ENCODE measurements around the gene SLCO4A1.
A peak's percentile ranks its signal among the peaks of the same experiment; 100 is the strongest.

The SLCO4A1 gene

DNA sequence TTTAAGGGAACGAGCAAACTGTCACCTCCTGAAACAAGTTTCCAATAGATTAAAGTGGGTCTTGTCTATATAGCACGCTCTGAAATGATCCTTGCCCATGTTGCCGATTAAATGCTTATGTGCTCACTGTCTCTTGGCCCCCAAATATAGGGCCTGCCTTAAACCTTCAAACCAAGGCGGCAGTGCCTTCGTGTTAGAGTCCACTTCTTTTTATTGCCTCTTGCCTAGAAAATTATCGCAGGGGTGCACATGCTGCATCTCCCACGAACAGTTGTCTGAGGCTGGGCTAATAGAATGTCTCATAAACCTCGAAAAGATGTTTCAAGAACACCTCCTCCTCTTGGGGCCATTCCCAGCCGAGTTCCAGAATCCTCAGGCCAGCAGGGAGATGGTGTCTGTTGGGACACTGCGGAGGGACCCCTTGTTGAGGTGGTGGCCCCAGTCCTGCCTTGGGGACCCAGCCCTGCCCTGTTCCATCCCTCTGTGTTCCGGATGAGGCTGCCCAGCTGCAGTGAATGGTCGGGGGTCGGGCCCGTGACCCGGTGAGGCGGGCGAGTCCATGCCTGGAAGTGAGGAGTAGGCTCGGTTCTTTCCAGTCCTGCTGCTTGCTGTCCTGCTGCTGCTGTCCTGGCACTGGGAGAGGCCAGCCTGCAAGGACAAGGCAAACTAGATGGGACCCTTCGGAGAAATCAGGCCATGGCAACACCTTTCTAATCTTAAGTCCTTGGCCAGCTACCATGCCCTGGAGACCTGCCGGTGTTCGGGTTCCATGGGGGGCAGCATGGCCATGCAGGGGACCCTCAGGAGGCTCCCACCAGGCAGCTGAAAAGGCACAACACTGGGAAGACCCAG, 34.7 kb upstream of the SLCO4A1 start:
- DNase-seq = no peak

DNA sequence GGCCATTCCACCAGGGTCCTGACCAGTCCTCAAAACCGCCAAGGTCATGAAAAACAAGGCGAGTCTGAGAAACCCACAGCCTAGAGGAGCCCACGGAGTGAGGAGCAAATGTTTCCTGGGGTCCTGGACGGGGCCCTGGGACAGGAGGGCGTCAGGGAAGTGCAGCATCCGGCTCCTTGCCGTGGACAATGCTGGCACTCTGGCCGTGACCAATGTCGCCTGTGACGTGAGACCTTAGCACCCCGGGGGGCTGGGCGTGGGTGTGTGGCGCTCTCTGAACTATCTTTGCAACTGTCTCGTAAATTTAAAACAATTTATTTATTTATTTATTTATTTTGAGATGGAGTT, 34.1 kb upstream of the SLCO4A1 start:
- DNase-seq = no peak

DNA sequence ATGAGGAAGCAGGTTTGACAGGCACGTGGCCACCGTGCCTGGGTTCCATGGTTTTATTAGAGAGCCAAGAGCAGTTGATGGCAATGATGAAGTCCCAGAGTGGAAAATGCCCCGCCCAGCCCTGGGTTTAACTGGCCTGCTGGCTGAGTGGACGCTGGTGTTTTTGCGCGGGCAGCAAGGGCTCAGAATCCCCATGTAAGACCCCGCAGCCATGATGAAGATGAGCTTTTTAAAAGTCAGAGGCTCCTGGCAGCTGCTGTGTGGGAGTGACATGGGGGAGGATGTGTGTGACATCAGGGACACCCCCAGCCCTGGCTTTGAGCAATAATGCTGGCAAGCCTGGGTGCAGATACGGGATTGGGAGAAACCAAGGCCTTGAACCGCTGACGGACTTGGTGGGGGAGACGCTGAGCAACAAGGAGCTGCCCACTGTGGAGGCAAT, 33.0 kb upstream of the SLCO4A1 start:
- no peak for DNase-seq

DNA sequence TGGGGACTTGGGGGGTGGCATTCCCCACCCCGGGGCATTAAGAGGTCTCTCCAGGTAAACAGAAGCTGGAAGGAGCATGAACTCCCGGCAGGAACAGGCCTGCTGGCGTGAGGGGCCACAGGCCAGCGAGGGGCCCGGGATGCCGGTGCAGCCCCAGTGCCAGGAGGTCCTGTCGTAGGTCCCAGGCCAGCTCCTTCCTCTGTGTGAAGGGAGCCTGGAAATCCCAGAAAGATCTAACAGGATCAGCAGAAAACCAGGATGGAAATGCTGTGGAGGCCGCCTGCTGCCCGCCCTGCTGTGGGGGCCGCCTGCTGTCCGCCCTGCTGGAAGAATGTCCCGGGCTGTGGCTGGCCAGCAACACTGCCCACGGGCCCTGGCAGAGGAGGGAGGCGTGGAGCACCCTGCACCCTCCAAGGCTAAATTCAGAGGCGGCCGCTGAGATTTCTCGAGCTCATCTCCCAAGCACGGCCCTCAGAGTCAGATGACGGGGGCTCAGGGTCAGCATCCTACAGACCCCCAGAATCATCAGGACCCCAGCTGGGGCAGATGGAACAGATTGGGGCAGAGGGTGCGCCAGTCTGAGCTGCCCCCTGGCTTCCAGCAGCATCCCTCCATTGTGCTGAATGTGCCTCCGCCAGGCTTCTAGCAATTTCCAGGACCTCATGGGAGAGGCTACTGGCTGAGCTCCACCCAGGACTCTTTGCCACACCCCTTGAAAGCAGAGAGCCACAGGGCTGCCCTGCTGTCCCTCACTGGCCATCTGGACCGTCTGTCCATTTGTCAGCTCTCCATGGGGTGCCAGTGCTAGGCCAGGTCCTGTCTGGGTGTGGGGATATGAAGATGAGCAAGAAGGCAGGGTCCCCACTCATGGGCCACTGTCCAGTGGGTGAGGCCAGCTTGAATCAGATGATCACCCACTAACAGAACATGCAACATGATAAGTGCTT, 32.2 kb upstream of the SLCO4A1 start:
- DNase-seq = no peak

DNA sequence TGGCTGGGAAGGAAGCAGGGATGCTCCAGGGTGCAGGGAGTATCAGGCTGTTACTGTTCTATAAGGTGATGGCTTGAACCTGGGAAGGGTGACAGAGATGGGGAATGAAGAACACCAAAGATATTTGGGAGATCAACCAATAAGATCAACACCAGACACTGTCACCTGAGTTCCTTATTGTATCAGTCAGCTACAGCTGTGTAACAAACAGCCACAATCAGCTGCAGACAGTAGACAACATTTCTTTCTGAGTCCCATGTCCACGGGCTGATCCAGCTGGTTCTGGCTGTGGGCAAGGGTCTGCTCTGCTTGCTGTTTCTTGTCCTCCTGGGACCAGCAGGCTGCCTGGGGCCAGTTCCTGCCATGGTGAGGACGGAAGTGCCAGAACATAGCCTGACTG, 31.3 kb upstream of the SLCO4A1 start:
- DNase-seq = no peak

DNA sequence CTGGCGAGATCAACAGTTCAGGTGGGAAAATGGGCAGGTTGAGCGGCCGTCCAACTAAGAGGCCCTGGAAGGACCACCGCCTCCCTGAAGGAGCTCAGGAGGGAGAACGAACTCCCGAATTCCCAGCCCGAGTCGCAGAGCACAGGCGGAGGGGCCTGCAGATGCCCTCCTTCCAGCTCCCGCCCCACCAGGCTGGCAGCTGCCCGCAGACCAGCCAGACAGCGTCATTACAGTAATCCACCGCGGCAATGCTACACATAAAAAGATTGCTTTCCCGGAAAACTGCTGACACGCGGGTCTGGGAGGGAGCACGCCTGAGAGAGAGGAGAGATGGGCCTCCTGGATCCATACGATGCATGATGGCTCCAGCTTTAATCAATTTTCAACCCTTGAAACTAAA, 30.5 kb upstream of the SLCO4A1 start:
- no peak for DNase-seq

DNA sequence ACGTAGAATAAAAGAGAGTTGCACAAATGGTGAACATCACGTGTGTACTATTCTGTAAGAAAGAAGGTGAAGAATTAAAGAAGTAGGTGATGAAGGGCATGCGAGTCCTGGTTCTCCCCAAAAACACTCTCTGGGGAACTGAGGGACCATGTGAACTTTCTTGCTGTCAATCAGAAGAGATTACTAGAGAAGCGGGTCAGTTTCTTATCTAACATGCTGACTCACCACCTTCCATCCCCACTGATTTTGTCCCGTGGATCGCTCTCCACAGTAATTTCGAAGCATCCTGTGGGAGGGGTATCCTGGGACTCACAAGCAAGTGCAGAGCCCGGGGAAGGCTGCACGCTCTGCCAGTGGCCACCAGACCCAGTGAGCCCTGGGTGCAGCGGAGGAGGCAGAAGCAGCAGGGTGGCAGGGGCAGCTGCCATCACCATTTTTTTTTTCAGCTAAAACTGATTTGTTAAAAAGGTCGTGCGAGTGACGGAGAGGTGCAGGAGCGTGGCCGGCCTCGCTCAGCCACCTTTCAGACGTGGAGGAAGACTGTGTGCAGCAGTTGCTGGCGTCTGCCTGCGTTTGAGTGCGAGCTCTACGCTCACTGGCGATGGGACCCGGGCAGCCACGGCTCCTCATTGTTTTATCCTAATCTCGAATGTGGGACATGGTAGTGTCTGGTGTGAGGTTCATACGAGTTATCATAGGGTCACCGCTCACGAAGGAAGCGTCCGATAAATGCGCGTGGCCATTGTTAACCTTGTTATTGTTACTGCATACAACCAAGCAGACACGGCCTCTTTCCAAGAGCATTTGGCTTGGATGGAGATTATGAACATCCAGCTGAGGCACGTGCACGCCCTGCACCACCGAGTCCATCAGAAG, 28.0 kb upstream of the SLCO4A1 start:
- DNase-seq = no peak

DNA sequence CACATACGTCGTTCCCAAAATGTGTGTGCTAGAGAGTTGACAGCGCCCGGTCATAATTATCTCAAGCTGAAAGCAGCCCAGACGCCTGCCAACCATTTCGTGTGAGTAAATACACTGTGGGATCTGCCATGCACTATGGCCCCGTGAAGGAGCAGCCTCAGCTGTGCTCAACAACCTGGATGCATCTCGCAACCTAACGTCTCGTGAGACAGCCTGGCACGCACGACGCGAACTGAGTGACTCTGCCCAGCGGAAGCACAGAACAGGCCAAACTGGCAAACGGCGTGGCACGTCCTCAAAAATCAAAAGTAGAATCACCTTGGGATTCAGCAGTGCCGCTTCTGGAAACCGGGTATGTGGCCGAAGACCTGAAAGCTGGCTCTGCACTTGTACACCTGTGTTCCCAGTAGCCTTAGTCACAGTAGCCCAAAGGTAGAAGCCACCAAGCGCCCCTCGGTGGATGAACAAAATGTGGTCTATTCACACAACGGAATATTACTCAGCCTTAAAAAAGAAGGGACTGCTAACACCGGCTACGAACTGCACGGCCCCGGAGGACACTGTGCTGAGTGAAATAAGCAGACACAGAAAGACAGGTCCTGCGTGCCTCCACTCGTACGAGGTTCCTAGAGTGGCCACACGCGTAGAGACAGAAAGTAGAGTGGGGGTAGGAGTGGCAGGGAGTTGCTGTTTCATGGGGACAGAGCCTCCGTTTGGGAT, 27.2 kb upstream of the SLCO4A1 start:
- DNase-seq = no peak

DNA sequence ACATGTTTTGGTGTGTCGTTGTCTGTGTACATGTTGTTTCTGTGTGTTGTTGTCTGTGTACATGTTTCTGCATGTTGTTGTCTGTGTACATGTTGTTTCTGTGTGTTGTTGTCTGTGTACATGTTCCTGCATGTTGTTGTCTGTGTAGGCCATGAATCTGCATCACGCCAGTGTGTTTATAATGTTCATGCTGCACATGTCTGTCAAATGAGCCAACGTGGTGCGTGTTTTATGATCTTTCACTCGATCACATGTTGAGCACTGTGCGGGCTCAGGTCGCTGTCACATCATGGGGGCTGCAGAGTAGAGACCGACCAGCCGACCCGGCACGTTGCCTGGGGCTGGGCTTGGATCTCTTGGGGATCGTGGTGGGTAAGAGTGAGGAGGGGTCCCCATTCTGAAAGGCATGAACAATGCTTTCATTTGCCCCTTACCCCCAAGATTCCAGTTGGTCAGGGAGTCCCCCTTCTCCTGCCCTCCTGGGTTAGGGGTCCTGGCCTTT, 26.5 kb upstream of the SLCO4A1 start:
- DNase-seq = no peak

DNA sequence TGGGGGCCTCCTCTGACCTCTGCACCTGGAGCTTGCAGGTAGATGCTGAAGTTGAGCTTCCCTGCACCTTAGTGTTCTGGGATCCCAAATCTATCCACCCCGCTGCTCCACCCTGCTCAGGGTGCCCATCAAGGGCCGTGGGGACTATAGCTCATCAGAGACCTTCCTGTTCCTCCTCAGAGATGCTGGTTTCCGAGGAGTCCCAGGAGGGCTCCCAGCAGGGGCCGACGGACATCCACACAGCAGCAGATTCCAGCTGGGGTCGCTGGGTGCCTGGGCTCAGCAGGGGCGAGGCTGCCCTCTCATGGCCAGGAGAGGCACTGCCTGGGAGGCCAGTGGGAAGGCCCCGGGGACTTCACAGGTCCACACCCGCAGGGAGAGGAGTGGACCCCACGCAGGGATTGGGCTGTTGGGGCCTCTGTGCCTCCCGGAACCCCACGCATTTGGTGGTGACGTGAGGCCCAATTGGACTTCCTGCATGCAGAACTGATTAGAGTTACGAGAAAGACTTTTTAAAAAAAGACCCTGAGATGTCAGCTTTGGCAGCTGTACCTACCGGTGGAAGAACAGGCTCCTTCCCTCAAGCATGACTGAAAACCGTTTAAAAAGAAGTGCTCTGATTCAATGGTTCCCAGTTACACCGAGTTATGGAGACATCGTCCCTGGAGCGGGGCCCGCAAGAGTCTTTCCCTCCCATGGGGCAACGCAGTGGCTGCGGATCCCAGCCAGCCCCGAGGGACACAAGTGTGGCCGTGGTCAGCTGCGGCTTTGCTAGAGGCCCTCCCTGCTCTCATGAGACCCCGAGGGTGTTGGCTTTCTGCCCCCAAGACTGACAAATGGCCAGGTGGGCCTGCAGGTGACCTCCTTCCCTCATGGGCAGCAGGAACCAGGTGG, 25.3 kb upstream of the SLCO4A1 start:
- peak; percentile 67 for DNase-seq

DNA sequence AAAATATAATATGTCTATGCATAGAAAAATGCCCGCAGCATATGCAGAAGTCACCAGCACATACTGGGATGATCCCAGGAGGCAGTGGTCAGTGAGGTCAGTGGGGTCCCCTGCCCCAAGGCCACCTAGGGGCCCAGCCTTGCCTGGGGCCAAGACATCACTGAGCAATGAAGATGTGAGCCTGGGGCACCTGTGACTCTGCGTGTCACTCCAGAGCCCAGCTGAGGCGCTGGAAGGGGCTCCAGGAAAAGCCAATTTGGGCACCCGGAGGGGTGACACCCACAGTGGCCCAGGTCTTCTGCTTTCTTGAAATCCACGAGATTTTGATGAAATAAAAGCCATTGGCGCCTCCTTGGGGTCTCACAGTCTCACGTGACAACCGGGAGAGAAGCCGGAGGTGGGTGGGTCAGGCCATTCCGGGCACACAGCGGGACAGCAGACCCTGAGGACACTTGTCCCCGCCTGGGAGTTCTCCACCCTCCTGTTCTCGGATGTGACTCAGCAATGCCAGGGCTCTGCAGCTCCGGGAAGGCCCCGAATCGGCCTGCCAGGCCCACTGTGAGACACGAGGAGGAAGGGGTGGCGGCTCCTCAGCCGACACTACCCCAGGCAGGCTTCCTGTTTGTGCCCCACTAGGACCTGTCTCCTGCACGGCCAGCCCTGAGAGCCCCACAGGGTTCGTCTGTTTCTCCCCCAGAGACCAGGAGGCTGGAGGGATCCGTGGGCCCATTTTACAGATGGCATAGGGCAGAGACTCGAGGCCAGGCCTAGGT, 24.4 kb upstream of the SLCO4A1 start:
- DNase-seq = peak; percentile 59

DNA sequence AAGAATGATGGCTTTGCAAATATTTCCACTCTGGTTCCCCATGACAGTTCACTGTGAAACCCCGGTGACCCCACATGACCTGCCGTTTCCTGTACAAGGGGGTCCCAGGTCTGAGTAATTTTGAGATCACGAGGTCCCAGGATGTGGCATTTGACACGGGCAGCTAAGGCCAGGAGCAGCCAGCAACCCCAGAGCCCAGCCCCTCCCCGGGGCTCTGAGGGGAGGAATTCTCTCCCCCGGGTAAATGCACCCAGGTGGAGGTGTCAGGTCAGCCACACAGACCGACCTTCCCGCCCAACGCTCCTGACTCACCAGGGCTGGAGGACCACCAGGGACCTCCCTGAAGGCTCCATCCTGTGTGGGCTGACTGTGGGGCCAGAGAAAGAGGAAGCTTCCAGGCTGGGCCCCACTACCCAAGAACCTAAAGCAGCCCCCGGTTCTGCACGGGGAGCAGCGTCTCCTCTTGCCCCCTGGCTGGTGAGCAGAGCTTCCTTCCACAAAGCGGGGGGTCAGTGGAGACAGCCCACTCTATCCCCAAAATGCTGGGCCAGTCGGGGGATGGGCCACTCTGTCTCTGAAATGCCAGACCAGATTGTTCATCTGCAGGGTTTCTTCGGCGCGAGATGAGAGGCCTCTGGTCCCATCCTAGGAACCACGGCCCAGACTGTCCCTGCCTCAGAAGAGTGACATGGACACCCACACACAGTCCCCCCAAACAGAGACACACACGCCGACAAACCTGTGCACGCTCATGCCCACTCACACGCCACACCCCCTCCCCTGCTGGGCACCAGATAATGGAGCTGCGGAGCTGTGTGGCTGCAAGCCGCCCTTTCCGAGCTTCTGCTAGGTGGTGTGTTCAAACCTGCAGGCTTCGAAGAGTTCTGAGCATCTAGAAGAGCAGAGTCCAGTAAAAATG, 23.4 kb upstream of the SLCO4A1 start:
- peak; percentile 34 for DNase-seq

DNA sequence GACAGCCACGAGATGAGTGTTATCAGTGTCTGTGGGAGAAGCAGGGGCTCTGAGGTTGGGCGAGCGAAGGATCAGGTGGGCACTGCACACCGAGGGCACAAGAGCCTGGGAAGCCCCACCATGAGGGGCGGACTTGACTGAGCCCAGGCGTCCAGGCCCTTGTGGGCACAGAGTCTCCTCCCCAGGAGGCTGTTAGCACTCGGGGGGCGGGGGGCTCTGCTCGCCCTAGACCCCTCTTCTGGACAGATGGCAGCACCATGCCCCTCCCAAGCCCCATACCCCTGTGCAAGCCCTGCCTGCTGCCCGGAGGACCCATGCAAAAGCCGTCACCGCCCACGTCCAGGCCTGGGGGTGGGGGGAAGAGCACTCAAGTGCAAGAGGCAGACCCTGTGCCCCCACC, 21.7 kb upstream of the SLCO4A1 start:
- DNase-seq = no peak

DNA sequence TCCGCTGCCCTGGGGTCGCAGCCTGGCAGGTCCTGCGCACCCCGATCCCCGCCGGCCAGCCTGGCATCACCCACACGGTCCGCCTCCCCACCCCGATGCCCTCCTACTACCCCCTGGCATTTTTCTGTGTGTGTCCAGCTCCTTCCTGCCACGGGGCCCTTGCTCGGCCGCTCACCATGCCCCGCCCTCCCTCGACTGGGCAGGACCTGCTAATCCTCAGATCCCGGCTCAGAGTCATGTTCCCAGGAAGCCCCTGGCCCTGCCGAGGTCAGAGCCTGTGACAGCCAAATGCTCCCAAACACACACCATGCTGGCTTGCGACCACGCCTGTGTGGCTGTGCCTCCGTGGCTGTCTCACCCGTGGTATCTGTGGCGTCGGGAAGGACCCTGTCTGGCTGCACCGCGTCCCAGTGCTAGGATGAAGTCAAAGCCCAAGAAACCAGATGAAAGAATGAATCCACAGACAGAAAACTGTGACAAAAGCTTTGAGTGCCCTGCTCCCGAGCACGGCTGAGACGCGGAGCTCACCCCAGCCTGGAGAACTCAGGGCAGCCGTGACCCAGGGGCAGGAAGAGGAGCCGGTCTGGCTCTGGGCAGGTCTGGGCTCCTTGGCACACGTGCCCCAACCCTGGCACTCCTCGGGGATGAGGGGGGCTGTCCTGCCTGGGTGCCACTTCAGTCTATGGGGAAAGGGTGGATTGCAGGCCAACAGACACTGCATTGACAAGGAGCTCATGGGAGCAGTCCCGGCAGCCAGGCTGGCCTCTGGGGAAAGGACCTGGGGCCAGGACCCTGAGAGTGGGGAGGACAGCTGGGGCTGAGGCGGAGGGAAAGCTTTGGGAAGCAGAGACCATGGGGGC, 20.8 kb upstream of the SLCO4A1 start:
- no peak for DNase-seq

DNA sequence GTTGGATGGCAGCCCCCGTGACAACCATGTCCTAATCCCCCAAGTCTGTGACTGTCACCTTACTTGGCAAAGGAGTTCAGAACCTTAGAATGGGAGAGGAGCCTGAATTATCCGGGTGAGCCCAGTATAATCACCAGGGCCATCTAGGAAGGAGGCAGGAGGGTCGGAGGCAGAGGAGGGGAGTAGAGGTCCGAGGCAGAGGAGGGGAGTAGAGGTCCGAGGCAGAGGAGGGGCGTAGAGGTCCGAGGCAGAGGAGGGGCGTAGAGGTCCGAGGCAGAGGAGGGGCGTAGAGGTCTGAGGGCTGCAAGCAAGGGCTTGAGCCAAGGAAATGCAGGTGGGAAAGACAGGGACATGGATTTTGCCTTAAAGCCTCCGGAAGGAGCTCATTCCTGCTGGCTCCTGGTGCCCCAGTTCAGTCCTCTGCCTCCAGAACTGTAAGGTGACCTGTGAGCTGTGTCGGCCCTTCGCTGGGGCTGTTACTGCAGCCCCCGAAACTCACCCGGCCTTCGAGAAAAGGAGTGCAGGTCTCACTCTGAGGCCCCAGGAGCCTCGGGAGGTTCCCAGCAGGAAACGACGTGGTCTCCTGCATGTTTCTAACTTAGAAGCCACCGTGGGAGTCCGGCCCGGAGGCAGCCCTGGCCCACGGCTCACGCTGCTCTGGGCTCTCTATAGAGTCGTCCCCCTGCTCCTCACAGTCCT, 20.0 kb upstream of the SLCO4A1 start:
- no peak for DNase-seq

DNA sequence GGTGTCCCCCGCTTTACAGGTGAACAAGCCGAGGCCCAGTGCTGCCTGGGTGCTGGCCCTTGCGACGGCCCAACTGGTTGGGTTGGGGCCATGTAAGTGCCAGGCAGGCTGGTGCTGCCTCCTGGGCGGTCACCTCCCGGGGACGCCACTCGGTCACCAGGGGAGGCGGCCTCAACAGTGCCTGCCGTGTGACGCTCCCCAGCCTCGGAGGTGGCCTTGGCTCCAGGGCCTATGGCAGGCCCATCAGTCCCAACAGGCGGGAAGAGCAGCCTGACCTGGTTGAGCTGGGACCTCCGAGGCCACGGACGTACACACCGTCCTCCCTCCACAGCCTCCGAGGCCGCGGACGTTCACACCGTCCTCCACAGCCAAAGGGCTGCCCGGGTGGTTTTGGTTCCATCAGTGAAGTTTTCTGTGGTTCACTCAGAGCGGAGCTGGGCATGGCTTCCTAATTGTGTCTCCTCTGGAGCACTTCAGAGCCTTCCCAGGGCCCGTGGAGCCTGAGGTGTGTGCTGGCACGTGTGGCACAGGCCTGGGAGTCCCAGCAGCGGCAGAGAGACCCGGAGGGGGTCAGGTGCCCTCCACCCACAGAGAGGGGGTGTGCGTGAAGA, 19.3 kb upstream of the SLCO4A1 start:
- no peak for DNase-seq

Data from CD4-positive, alpha-beta T cell treated with Interleukin-12 subunit alpha and Interleukin-12 subunit beta, for 1 hour (primary cell).